Head of caudate nucleus (tissue), 42 donors: ENCODE results near the gene TSC22D3.

ENCODE experiments used
- DNase-seq, 42 donors: peaks; one replicate each; pipeline versions ENCODE4 v3.0.0 to v3.0.0-alpha.2; 2020 to 2021; ENCODE audit warnings: mixed read lengths in 7 of 42
- intact Hi-C: fragments of 100-400 bp; cut with DNase I; formaldehyde crosslinking; loops from one replicate; pipeline ENCODE4 v1.15.0; 2022

TSC22D3 gene

GRCh38 chrX:107736781-107737531 lies 38.6 kb downstream of the TSC22D3 start:
- intact Hi-C loops: no loop called here
- no peak for DNase-seq

DNA sequence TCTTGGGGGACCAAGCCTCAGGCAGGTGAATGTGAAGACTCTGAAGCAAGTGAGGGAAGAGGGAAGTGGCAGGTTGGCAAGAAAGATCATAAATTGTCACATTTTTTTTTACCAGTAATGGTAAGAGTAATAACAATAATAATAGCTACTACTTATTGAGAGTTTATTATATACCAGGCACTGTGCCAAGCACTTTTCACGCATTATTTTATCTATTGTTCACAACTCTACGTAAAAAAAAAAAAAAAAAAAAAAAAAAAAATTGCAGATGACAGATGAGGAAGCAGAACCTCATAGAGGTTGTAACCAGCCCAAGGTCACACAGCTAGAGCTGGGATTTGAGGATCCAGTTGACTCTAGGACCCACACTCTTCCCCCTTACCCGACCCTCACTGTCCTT lies 40.9 kb downstream of the TSC22D3 start:
- intact Hi-C loops: no loop called here
- no peak for DNase-seq

- no peak for DNase-seq
- intact Hi-C loops: no loop called here
These were observed 41.9 kb downstream of the TSC22D3 start for GRCh38 chrX:107733686-107734085.

DNA sequence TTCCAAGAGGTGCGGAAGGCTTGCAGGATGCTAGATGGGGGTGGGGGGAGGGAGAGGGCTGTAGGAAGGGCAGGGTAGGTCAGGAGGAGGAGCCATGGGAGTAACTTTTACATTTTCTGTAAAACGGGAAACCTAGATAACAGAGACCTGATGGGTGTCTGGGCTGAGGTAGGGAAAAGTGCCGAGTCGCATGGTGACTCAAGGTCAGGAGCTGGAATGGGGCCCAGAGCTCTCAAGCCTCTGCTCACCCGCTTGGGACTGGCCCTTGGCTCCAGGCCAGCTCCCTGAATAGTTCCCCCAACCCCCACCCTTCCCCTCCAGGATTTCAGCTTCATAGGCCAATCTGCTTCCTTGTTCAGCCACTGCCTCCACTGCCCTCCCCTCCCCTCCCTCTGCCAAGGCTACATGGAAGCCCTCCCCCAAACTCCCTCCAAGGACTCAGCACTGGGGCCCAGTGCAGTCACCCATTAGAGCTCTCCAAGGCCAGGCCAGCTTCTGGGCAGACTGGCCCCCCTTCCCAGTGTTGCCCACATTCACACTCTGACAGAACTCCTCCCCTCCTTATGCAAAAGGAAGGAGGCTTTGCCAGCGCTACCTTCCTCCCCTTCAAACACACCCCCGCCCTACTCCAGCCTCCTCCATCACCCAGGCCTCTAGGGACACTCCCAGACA lies 43.6 kb downstream of the TSC22D3 start:
- intact Hi-C loops: no loop called here
- DNase-seq: peak in 41 of 42 donors; percentile 31 to 85 (median 55)

DNA sequence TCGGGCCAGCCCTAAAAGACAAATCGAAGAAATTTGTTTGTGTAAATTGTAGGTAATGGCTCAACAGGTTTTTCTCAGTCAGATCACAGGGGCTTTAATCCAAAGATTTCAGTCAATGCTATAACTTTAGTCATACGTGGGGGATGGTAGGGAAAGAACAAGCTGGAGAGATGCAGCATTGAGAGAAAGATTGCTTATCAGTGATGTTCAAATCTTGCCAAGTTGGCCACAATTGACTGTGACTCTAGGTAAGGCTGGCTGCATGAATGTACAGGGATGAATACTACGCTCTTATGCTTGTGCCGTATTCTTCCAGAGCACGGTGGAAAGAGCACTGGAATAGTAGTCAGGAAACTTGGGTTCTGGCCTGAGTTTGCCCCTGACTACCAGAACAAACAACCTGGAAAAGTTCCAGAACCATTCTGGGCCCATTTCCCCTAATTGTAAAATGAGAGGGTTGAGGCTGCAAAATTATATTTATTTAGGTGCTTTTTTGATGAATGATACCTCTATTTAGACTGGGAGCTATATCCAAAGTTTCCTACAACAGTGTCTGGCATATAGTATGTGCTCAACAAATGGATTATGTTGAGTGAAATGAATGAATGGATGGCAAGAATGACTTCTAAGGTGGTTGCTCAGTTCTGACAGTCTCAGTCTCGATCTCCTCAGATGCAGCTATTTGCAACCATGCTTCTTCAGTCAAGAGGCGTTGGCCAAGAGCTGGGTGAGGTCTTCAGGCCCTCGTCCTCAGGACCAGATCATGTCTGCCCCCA lies 44.4 kb downstream of the TSC22D3 start:
- DNase-seq: no peak
- intact Hi-C loops: no loop called here

- intact Hi-C loops: no loop called here
- no peak for DNase-seq
These were observed 45.3 kb downstream of the TSC22D3 start for GRCh38 chrX:107730298-107730655.

- DNase-seq: no peak
- intact Hi-C loops: loop anchor here (10.0 kb wide), 1 partner anchor 45 kb away; the partner anchor contains the start of genes NCBP2L and TSC22D3
These were observed 45.9 kb downstream of the TSC22D3 start for GRCh38 chrX:107729558-107730297.

GRCh38 chrX:107728371-107729099 lies 47.1 kb downstream of the TSC22D3 start:
- intact Hi-C loops: loop anchor here (10.0 kb wide), 1 partner anchor 46 kb away; the partner anchor contains the start of genes NCBP2L and TSC22D3
- peak in 13 of 42 donors; percentile 28 to 71 (median 51) for DNase-seq

- intact Hi-C loops: loop anchor here (10.0 kb wide), 1 partner anchor 48 kb away; the partner anchor contains the start of genes NCBP2L and TSC22D3
- DNase-seq: no peak
These were observed 48.6 kb downstream of the TSC22D3 start for GRCh38 chrX:107726816-107727534.

DNA sequence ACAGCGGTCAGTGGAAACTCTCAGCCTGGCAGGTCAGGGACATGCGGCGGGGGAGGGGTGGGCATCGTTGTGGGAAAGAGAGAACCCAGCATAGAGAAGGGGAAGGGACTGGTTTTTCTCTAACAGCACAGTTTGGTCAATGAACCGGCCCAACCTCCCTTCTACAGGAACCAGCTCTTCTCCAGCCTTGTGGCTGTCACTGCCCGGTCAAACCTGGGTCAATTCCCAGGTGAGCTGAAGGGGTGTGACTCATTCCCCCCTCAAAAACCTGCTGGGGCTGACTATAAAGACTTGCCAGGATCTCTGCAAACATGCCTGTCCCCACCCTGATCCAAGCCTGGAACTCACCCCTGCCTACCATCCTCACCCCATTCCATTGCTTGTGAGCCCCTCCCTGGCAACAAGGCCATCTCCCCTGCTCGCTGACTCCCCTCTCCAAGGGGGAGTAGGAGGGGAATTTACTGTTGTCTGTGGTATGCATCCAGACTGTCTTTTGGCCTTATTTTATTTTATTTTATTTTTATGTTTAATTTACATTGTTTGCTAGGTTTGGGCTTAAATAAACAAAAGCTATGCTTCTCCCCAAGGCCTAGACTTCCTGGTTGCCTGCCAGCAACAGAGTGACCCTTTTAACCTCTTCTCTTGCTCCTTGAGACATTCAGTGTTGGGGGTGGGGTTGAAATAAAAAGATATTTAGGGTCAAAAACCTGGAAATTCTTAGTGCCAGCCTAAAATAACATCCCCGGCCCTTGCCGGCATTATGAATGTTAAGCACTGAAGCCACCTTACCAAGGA lies 49.6 kb downstream of the TSC22D3 start:
- intact Hi-C loops: loop anchor here (10.0 kb wide), 1 partner anchor 49 kb away; the partner anchor contains the start of genes NCBP2L and TSC22D3
- no peak for DNase-seq

DNA sequence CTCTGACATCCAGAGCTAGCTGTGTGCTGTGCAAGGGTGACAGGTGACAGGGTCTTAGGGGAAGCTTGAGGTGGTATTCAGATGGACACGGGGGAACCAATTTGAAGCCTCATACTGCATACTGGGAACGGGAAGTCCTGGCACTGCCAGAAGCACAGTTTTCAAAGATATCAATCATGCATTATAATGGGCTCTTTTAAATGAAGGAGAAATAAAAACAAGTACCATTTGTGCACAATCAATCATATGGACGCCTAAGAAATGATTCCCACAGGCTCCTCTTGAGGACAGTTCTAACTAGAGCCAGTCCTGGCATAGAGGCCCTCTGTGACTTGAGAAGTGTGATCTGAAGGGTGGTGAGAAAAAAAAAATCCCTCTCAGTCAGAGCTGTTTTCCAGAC lies 50.9 kb downstream of the TSC22D3 start:
- no peak for DNase-seq
- intact Hi-C loops: loop anchor here (10.0 kb wide), 1 partner anchor 50 kb away; the partner anchor contains the start of genes NCBP2L and TSC22D3

GRCh38 chrX:107723511-107723910 lies 52.1 kb downstream of the TSC22D3 start:
- intact Hi-C loops: loop anchor here (10.0 kb wide), 1 partner anchor 51 kb away; the partner anchor contains the start of genes NCBP2L and TSC22D3

DNA sequence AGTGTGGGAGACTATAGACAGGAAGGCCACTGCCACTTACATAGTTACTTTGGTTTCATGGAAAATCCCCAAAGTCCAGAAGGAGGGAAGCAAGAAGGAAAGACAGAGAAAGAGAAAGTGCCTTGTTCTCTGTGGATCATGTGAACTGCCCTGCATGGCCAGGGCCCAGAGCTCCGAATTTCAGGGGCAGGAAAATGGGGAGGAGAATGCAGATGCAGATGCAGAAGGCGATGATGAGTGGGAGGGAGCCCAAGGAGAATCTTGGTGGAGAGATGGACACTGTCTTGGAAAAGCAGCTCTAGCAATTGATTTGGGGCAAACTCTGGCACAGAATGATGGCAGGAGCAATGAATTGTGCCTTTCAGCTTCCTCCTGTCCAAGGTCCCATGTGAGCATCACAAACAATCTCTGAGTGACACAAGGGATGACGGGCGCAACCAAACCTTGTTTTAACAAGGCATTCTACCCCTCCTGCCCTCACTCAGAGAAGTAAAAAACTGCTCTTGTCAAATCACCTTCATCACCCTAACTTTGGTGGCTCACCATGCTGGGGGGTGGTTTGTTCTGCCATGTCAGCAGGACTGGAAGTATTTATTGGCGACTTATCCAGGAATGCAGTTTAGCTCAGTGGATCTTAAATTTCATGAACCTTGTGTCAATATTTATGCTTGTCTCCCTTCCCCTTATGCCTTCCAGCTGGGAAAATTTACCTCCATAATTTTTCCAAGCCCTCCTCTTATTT lies 53.5 kb downstream of the TSC22D3 start:
- peak in 1 of 42 donors; percentile 39 for DNase-seq
- intact Hi-C loops: loop anchor here (10.0 kb wide), 1 partner anchor 53 kb away; the partner anchor contains the start of genes NCBP2L and TSC22D3

More at GRCh38 chrX:107723511-107723910, 52.1 kb downstream of the TSC22D3 start:
- peak in 1 of 42 donors; percentile 14 for DNase-seq

- intact Hi-C loops: loop anchor here (10.0 kb wide), 1 partner anchor 53 kb away; the partner anchor contains the start of genes NCBP2L and TSC22D3
- DNase-seq: no peak
These were observed 54.3 kb downstream of the TSC22D3 start for GRCh38 chrX:107721318-107721717.

GRCh38 chrX:107718156-107718621 lies 57.4 kb downstream of the TSC22D3 start:
- DNase-seq: peak in 38 of 42 donors; percentile 39 to 89 (median 74)
- intact Hi-C loops: no loop called here
